HG03460 (cell line): Measurements from ENCODE around the gene TRMT112.
"Not testable (repeated sequence)": the region's sequence is repeated elsewhere in the genome, so short reads cannot be mapped to it uniquely, and the experiment has no call there.

Source experiments
- ATAC-seq: cut with Tn5 transposase; IDR thresholded peaks from one replicate; pipeline ENCODE4 v1.9.1; 2021; ENCODE audit not compliant: unreplicated experiment

Gene TRMT112

GRCh38 chr11:64331569-64332371 lies 14.4 kb upstream of the TRMT112 start:
- no peak for ATAC-seq

GRCh38 chr11:64330888-64331287 lies 13.5 kb upstream of the TRMT112 start:
- no peak for ATAC-seq

- no peak for ATAC-seq
Measured at GRCh38 chr11:64327993-64328392, 10.6 kb upstream of the TRMT112 start.

GRCh38 chr11:64327375-64327774 lies 10.0 kb upstream of the TRMT112 start:
- no peak for ATAC-seq

- no peak for ATAC-seq
Measured at GRCh38 chr11:64324692-64325469, 7.5 kb upstream of the TRMT112 start.

GRCh38 chr11:64323984-64324383 lies 6.6 kb upstream of the TRMT112 start:
- not testable (repeated sequence) for ATAC-seq

- no peak for ATAC-seq
Measured at GRCh38 chr11:64323373-64323772, 6.0 kb upstream of the TRMT112 start.

GRCh38 chr11:64322925-64323260 lies 5.5 kb upstream of the TRMT112 start:
- ATAC-seq = no peak

GRCh38 chr11:64321533-64321932 lies 4.2 kb upstream of the TRMT112 start:
- ATAC-seq = no peak

- no peak for ATAC-seq
Measured at GRCh38 chr11:64321026-64321425, 3.7 kb upstream of the TRMT112 start.

GRCh38 chr11:64320556-64320955 lies 3.2 kb upstream of the TRMT112 start:
- no peak for ATAC-seq

GRCh38 chr11:64318766-64319761 lies 1.7 kb upstream of the TRMT112 start:
- ATAC-seq = no peak

GRCh38 chr11:64317961-64318765 lies 804 bp upstream of the TRMT112 start, which contains the start of gene PRDX5:
Gene PRDX5, plus strand, starts transcription at chr11:64318121. Its CDS starts 95 bp downstream, at chr11:64318216.
- peak; percentile 72 for ATAC-seq

GRCh38 chr11:64316672-64317324 lies 561 bp downstream of the TRMT112 start:
- ATAC-seq = peak; percentile 2

- ATAC-seq = not testable (repeated sequence)
Measured at GRCh38 chr11:64315667-64316526, 1.5 kb downstream of the TRMT112 start.

GRCh38 chr11:64314805-64315561 lies 2.4 kb downstream of the TRMT112 start:
- ATAC-seq = no peak

- no peak for ATAC-seq
Measured at GRCh38 chr11:64314146-64314804, 3.1 kb downstream of the TRMT112 start.
